ENCODE measurements around the gene SSPN.
"Not testable (repeated sequence)": the region's sequence is repeated elsewhere in the genome, so short reads cannot be mapped to it uniquely, and the experiment has no call there.

SSPN gene

GRCh38 chr12:26227361-26227745, 32.0 kb downstream of the SSPN start:
- peak overlapping the region; percentile 50 for H3K4me3 ChIP-seq (ENCODE audit: low read length)
- no peak for TF ChIP-seq CTCF (conservative IDR thresholded peaks at IDR 0.05; ENCODE audit: low read depth, low read length)
- DNase-seq (ENCODE audit: low read depth) = no peak

GRCh38 chr12:26229910-26230309, 34.5 kb downstream of the SSPN start:
- TF ChIP-seq CTCF (conservative IDR thresholded peaks at IDR 0.05; ENCODE audit: low read depth, low read length) = no peak
- DNase-seq (ENCODE audit: low read depth) = no peak
- no peak overlapping the region for H3K4me3 ChIP-seq (ENCODE audit: low read length)

- H3K4me3 ChIP-seq (ENCODE audit: low read length) = no peak overlapping the region
- TF ChIP-seq CTCF (conservative IDR thresholded peaks at IDR 0.05; ENCODE audit: low read depth, low read length) = no peak
- no peak for DNase-seq (ENCODE audit: low read depth)
Observed at GRCh38 chr12:26231470-26231869, 36.1 kb downstream of the SSPN start.

GRCh38 chr12:26231921-26232320, 36.5 kb downstream of the SSPN start:
- H3K4me3 ChIP-seq (ENCODE audit: low read length) = no peak overlapping the region
- TF ChIP-seq CTCF (conservative IDR thresholded peaks at IDR 0.05; ENCODE audit: low read depth, low read length) = no peak
- no peak for DNase-seq (ENCODE audit: low read depth)

GRCh38 chr12:26233631-26234030, 38.3 kb downstream of the SSPN start:
- no peak for DNase-seq (ENCODE audit: low read depth)
- no peak overlapping the region for H3K4me3 ChIP-seq (ENCODE audit: low read length)
- no peak for TF ChIP-seq CTCF (conservative IDR thresholded peaks at IDR 0.05; ENCODE audit: low read depth, low read length)

- not testable (repeated sequence) for DNase-seq (ENCODE audit: low read depth)
Observed at GRCh38 chr12:26235465-26235864, 40.1 kb downstream of the SSPN start.

GRCh38 chr12:26238341-26239121, 43.2 kb downstream of the SSPN start:
- DNase-seq (ENCODE audit: low read depth) = no peak
- TF ChIP-seq CTCF (conservative IDR thresholded peaks at IDR 0.05; ENCODE audit: low read depth, low read length) = no peak
- no peak overlapping the region for H3K4me3 ChIP-seq (ENCODE audit: low read length)

More at GRCh38 chr12:26235465-26235864, 40.1 kb downstream of the SSPN start:
- H3K4me3 ChIP-seq (ENCODE audit: low read length) = not testable (repeated sequence)

Measured in retinal pigment epithelial cell (primary cell).